GM19455 (cell line): ENCODE measurements around the gene PAPPA.
A peak's percentile ranks its signal among the peaks of the same experiment; 100 is the strongest.

Experiments used
- ATAC-seq: cut with Tn5 transposase; IDR thresholded peaks from one replicate; pipeline ENCODE4 v1.9.1; 2021; ENCODE audit not compliant: unreplicated experiment

The PAPPA gene

GRCh38 chr9:116450378-116451139 lies 297.0 kb downstream of the PAPPA start:
- peak; percentile 84 for ATAC-seq

GRCh38 chr9:116451500-116452115 lies 298.0 kb downstream of the PAPPA start:
- ATAC-seq = no peak
